ENCODE measurements around the gene RBKS.

Gene RBKS

DNA sequence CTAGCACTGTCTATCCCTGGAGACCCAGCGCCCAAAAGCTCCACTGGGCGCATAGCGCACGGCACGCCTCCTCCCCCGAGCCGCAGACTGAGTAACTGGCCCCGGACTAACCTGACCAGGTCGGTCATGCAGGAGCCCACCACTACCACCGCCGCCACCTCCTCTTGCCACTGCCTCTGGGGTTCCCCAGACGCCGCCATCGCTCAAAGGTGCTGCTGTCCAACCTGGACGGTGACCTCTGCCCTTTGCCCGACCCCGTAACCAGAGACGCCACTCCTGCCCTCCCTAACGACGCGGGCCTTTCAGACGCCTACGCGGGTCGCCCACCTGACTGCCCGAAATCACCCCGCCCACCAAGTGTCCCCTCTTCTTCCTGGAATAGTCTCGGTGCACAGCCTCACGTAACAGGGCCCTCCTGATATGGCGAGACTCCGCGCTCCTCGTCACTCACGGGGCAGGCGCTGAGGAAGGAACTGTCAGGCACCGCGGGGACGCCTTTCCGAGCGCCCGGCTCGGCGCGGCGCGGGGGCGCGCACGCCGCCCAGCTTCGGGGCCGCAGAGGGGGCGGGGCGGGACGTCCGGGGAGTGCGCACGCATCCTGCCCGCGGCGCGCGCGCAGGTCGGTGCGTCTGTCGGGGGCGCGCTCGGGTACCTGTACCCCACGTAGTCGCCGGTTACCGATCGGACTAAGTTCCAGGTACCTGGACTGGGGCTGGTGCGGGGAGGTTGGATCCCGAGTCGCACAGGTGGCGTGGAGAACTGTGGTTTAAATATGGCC, at the start of gene RBKS, which contains the start of gene BABAM2:
Gene RBKS (minus strand): TSS at position 242 of the 778 bp plus-strand sequence. CDS start 42 bp downstream, at position 200.
Gene BABAM2 (plus strand): TSS at position 584 of the 778 bp plus-strand sequence. CDS start 3,828 bp downstream, outside the sequence.
- peak; percentile 76 to 86 for DNase-seq (ENCODE audit: low read depth in 2 of 2)

DNA sequence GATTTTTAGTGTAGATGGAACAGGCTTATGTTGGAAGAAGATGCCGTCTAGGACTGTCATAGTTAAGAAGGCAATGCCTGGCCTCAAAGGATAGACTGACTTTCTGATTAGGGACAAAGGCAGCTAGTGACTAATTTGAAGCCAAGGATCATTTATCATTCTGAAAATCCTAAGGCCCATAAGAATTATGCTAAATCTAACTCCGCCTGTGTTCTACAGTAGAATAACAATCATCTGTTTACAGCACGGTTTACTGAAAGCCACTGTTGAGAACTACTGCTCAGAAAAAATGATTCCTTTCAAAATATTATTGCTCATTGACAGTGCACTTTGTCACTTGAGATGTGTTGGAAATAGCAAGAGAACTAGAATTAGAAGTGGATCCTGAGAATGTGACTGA, 44.8 kb upstream of the RBKS start:
- no peak for DNase-seq (ENCODE audit: low read depth in 2 of 2)

DNA sequence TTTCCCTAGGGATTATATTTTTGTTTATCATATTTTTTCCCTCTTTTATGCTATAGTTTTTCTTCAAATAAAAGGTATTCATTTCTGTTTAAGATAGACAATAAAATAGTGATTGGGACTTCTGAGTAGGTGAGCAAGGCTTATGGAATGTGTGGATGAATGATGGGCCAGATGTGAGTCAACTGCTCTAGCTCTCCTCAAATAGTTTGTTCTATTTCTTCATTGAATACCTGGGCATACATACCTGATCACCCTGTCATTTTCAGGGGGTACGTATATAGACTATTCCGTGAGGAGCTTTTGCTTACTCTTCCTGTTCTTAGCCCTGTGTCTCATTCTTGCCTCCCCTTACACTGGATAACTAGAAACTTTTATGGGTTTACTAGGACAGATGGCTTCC, 42.2 kb upstream of the RBKS start:
- no peak for DNase-seq (ENCODE audit: low read depth in 2 of 2)

DNA sequence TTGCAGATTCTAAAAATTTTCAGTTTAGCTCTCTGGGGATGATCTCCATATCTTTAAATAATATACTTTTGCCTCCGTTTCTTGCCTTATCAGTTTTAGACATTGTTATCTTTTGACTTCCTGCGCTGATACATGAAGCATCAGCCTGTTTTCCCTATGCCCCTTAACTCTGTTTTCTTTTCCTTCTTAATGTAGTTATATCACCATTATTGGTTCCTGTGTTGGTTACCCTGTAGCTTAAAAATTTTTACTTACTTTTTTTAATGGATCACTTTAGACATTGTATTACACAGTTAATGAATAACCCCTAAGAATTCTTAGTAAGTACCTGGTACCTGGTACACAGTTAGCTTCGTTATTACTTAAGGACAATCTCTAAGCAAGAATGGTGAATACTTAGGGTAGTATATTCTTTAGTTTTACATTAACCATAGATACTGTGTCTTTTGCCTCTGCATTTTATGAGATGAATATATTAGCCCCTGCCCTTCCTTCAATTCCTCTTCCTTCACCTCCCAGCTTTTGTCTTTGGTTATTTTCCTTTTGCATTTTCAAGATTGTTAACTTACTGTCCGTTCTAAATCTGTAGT, 41.3 kb upstream of the RBKS start:
- DNase-seq (ENCODE audit: low read depth in 2 of 2) = no peak

DNA sequence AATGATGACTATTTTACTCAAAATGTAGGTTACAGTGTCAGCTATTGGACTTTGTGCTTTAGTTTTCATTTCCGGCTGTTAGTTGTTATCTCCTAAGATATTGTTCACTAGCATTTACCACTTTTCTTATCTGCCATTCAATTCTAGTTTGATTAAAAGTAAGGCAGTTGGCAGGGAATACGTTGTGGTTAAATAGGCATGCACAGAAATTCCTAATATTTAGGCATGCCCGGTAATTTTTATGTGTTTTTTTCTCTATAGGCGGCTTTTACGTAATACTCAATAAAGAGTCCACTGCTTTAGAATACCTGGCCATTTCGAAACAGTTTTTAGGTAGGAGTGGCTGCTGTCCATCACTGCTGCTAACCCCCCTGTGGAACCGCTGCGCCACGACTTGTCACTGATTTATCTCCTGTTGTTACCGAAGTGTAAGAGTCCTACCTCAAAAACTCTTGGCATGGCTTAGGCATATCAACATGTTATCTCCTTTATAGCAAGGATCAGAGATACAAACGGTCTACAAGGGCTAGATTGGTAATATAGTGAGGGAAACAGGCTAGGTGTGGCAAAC, 39.8 kb upstream of the RBKS start:
- DNase-seq (ENCODE audit: low read depth in 2 of 2) = no peak

DNA sequence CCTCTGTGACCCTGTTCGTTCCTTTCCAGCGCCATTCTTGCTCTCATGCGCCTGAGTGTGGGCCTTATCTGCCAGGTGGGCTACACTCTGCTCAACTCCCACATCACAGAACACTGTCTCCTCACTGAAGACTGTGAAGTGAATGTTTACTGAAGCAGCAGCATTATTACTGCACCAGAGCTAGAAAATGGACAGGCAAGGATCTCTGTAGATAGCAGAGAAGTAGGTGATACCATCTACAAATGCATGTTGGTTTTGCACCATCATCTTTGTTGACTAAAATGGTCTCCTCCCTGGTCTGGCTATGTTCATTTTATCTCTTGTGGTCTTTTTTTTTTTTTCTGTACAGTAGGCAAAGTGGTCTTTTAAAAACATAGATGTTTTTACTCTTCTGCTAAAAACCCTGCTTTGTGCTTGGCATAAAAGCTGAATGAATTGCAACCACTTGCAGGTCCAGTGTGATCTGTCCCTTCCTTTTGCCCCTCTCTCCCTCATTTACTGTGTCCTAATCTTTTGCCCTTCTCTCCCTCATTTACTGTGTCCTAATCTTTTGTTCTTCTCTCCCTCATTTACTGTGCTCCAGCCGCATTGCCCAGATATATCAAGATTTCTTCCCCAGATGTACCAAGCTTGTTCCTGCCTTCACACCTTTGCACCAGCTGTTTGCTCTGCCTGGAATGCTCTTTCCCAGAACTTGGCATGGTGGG, 35.7 kb upstream of the RBKS start:
- DNase-seq (ENCODE audit: low read depth in 2 of 2) = no peak

DNA sequence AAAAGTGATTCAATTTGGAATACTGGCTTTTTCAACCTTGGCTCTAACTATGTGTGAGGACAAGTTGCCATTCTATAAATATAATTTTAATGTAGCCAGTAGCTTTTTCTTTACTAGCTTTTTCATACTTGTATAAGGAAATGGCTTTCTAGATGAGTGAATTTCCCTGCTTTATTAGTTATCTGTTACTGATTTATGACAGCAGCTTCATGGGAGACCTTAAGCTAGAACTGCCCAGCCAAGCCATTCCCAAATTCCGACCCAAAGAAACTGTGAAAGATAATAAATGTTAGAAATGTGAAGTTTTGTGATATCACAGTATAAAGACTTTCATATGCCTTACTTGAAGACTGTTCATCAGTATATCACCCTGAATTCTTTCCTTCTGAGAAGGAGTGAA, 32.7 kb upstream of the RBKS start:
- DNase-seq (ENCODE audit: low read depth in 2 of 2) = no peak

DNA sequence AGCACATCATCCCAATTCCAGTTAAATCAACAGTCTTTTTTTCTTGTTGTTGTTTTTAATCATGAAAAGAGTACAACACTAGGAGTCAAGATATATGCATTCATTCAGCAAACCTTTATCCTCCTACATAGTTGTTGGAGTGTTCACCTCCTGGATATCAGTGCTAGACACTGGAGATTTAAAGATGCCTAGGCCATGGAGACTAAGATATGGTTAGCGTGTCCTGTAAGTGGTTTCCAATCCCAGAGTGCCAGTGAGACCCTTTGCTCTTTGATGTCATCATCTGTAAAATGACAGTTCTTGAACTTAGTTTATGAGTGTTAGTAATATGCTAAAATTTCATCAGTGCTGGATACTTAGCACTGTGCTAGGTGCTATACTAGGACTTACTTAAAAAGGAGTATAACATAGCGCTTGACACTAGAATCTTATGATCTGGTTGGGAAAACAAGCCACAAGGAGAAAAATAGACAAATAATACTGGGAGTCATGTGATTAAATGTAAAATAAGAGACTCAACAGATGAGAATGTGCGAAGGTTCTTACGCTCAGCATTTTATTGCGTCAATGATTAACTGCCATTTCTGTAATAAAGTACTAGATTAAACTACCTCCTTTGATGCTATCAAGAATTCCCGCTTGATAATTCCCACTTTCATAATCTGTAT, 31.8 kb upstream of the RBKS start:
- DNase-seq (ENCODE audit: low read depth in 2 of 2) = no peak

DNA sequence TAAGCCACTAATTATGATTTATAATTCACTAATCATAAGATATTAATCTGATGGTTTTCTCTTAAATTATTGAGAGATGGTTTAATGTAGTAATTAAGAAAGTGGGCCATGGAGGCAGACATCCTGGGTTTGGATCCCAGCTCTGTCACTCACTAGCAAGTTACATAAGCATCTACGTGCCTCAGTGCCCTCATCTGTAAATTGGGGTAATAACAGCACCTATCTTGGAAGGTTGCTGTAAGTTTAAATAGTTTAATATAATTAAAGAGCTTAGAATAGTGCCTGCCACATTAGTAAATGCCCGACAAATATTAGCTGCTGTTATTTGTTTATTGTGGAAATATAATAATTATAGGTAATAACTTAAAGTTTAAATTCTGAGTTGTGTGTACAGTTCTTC, 31.2 kb upstream of the RBKS start:
- no peak for DNase-seq (ENCODE audit: low read depth in 2 of 2)

DNA sequence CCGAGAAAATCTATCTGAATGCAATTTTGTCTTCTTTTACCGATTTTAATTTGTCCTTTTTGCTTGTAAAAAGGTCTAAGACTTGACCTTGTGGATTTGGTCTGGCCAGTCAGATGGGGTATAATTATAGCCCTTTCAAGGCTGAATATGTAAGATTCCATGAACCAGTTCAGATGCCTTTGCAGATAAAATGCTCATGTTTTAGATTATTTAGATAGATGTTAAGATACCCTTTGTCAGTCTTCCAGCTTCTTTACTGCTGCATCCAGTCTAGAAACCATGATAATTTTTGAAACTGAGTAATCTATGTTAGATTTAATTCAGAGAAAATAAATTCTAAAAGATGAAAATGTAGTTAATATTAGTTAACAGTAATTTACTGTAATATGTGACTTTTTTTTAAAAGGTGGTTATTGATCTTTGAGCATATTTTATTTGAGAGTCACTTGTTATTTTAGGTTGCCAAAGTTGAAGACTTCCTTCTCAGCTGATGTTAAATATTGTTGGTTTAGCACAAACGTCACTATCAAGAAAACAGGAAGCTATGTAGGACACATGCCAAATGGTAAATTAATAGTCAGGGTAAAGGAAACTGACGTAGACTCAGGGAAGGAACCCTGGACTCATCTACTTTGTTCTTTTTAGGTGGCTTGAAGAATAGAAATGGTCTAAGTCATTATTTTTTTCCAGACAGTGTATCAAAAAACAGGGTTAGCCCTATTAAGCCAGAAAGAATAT, 30.1 kb upstream of the RBKS start:
- DNase-seq (ENCODE audit: low read depth in 2 of 2) = no peak

DNA sequence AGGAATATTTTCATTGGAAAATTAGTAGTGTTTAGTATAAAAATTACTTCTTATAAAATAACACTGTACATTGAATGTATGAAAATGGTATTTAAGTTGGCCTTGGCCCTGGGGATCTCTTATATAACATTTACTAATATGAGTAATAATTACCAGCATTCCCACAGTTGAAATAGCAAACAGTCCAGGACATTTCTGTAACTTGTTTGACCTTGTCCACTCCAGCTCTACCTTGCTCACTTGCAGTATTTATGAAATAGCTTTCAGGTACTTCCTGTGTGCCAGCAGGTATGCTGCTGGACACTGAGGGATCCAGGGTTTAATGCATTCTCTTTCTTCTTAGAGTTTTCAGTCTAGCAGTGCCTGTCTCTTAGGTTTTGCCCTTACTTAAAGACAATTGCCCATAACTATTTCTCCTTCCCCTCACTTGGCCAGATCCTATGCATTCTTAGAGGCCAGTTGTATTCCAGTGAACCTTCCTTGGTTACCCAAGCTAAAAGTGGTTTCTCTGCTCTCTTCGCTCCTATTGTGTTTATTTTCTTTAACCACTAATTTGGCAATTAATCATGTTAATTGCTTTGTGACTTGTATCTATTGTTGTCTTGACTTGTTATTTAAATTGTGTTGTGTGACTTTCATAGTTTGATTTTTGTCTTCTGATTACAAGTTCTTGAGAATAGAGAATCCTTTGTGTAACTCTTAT, 26.3 kb upstream of the RBKS start:
- DNase-seq (ENCODE audit: low read depth in 2 of 2) = no peak

DNA sequence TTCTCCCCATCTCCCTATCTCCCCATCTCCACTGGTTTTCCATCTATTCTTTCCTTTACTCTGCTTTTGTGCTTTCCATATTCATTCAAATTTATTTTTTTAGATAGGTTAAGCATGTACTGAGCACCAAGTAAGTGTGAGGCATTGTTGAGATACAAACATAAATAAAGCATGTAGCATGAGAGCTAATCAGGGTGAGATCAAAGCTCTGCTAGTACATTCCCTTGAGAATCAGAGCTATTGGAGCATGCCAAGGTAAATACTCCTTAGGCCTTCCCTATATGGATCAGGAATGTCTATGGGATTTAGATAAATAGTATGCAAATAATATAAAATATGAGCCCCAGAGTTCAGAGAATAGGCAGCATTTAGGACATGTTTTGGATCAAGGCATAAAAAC, 25.7 kb upstream of the RBKS start:
- DNase-seq (ENCODE audit: low read depth in 2 of 2) = no peak

DNA sequence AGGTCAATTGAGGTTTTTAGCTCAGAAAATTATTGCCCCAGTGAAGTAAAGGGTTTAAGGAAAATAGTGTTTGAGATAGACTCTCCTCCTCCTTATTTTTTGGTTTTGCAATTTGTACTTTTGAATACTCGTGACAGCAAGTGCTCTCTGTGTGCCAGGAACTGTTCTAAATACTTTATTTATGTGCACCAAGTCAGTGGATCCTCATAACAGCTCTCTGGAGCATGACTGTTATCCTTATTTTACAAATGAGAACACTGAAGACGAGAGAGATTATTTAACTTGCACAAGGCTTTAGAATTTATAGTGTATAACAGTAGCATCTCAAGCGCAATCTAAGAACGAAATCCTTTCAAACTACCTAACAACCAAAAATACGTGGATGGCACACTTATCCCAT, 25.0 kb upstream of the RBKS start:
- no peak for DNase-seq (ENCODE audit: low read depth in 2 of 2)

DNA sequence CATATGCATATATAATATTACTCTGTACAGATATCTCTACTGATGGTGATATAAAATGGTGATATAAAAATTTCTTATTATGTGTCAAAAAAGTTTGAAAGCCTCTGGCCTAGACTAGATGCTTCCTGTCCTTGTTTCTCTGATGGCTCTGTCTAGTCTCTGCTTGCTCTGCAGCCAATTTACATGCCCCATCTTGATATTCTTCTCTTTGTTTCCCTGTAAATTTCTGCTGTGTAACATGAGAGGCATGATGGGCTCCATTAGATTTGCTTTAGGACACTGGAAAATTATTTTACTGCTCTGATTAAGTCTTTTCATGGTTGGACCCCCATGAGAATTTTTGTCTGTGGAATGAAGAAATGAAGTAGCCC, 24.6 kb upstream of the RBKS start:
- DNase-seq (ENCODE audit: low read depth in 2 of 2) = no peak

DNA sequence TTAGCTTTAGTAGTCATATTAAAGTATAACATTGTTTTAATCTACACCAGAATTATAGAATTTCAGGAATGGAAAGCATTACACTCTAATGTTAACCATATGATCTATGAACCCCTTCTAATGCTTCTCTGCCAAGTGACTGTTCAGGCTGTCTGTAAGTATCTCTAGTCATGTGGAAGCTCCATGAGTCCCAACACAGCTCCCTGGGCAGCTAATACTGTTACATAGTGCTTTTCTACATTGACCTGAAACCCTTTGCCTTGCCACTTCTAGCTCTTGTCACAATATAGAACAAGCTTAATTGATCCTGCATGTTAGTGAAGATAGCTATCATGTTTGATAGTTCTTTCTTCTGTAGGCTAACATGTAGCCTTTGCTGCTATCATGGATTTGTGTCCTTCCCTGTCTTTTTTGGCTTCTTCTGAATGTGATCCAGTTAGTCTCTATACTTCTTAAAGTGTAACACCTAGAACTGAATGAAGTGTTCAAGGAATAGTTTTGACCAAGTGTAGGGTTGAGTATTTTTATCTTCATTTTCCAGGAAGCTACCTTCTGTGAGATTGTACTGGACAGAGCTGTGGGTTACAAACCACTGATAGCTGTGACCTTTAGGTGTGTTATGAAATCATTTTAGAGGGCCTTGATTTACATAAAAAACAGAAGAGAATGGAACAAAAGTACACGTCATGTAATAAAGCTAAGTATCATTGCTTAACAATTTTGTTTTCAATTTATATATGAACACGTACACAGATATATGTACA, 24.0 kb upstream of the RBKS start:
- no peak for DNase-seq (ENCODE audit: low read depth in 2 of 2)

DNA sequence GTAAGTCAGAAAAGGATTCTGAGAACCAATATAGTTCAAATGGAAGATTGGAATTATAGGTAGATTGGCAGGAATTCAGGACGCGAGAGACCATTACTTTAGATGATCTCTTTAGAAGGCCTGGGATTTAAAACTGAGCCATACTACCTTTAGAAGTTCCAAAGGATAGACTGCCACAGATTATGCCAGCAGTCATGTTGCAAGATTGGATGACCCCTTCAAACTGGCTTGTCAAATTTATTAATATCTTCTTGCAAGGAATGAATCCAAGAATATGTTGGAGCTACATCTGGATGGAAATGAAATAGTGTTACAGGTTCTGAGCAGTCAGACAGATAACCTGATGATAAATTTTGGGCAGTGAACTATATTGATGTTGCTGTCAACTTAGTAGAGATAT, 22.3 kb upstream of the RBKS start:
- no peak for DNase-seq (ENCODE audit: low read depth in 2 of 2)

DNA sequence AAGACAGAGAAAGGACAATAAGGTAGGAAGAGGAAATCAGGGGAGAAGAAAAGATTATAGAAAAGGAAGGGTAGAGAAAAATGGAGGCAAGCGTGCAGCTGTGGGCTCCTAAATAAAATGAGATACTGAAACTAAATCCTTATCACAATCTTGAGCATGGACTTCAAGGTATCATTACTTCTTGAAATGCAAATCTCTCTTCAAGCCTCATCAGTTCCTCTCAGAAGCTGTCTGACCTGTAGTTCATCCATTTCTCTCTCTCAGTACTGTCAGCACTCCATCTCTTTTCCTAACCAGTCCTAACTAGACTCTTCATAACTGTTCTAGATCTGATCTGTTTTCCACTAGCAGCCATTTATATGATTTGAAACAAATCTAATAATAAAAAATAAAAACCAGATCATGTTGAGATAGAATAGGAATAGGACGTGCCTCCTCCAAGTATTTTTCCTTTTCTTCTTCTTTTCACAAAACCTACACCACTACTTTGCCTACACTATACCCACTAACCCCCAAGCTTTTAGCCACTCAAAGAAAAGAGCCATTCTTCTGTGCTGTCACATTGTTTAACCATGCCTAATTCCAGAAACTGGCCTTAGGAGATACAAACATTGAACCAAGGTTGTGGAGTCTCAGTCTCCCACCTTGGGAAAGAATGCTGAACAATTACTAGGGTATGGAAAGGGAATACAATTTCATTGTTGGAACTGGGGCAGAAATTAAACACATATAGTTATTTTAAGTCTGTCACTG, 21.4 kb upstream of the RBKS start:
- no peak for DNase-seq (ENCODE audit: low read depth in 2 of 2)

DNA sequence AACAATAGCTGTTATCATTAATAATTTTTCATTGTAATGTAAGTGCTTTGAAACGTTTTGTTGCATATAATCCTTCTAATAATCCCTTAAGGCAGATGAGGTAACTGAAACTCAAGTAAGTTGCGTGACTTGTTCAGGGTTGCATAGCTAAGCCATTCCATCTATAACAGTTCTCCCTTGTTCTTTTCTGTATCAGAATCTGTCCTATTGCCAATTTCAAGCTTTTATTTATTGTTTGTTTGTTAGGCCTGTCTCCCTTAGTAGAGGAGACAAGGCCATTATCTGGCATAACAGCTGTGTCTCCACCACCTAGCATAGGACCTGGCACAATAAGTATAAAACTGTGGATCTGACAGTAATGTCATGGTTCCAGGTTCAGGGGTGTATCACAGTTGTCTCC, 19.7 kb upstream of the RBKS start:
- no peak for DNase-seq (ENCODE audit: low read depth in 2 of 2)

DNA sequence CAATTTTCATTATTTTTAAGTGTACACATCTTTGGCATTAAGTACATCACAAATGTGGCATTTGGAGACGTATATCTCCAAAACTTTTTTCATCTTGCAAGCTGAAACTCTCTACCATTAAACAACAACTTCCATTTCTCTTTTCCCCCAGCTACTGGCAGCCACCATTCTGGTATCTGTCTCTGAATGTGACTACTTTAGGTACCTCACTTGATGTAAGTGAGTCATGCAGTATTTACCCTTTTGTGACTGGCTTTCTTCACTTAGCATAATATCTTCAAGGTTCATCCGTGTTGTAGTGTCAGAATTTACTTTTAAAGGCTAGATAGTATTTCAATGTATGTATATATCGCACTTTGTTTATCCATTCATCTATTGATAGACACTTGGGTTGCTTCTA, 17.4 kb upstream of the RBKS start:
- DNase-seq (ENCODE audit: low read depth in 2 of 2) = no peak

All from stimulated activated CD8-positive, alpha-beta memory T cell treated with anti-CD3 and anti-CD28 coated beads, Interleukin-15, amount 100 ng/mL, for 4 hours (primary cell).